HEK293T (cell line): ENCODE data around the gene FAM53B.
"Not testable (repeated sequence)": the region's sequence is repeated elsewhere in the genome, so short reads cannot be mapped to it uniquely, and the experiment has no call there.

Source experiments
- CTCF ChIA-PET: fragments of 350-600 bp; formaldehyde crosslinking; extraction: SDS; loops from one replicate; lab custom pipeline; 2021; ENCODE audit warnings: antibody characterized with exemption, inconsistent platforms; lab: Yijun Ruan, JAX
- POLR2A ChIA-PET: fragments of 350-600 bp; formaldehyde crosslinking; extraction: SDS; loops from one replicate; lab custom pipeline; 2020; ENCODE audit warnings: antibody characterized with exemption, inconsistent platforms; lab: Yijun Ruan, JAX
- DNase-seq: peaks from one replicate; pipeline ENCODE4 v3.0.0; 2012; ENCODE audit warnings: mixed read lengths; ENCODE audit errors: extremely low spot score
- ARNT ChIP-seq: fragments of 450-650 bp; IDR thresholded peaks from 2 replicates; pipeline ENCODE4 v1.6.1; 2017; ENCODE audit warnings: mild to moderate bottlenecking
- BHLHE40 ChIP-seq: fragments of 450-650 bp; IDR thresholded peaks from 2 replicates; pipeline ENCODE4 v1.6.1; 2016; ENCODE audit warnings: mild to moderate bottlenecking, moderate library complexity, borderline replicate concordance
- CTBP1 ChIP-seq: fragments of 450-650 bp; IDR thresholded peaks from 2 replicates; pipeline ENCODE4 v1.6.1; 2016; ENCODE audit warnings: borderline replicate concordance
- ELF4 ChIP-seq: fragments of 450-650 bp; IDR thresholded peaks from 2 replicates; pipeline ENCODE4 v1.6.1; 2017; ENCODE audit warnings: antibody characterized with exemption
- FOXA1 ChIP-seq: fragments of 450-650 bp; IDR thresholded peaks from 2 replicates; pipeline ENCODE4 v1.6.1; 2016; ENCODE audit warnings: mild to moderate bottlenecking
- FOXK2 ChIP-seq: fragments of 450-650 bp; IDR thresholded peaks from 2 replicates; pipeline ENCODE4 v1.6.1; 2016; ENCODE audit warnings: mild to moderate bottlenecking
- FOXM1 ChIP-seq: fragments of 450-650 bp; IDR thresholded peaks from 2 replicates; pipeline ENCODE4 v1.6.1; 2017; ENCODE audit warnings: mild to moderate bottlenecking, borderline replicate concordance
- HDGF ChIP-seq: fragments of 450-650 bp; IDR thresholded peaks from 2 replicates; pipeline ENCODE4 v1.6.1; 2017; ENCODE audit warnings: antibody characterized with exemption, borderline replicate concordance
- L3MBTL2 ChIP-seq: fragments of 450-650 bp; conservative IDR thresholded peaks from 2 replicates; pipeline ENCODE4 v1.6.1; 2016; ENCODE audit warnings: mild to moderate bottlenecking
- LEF1 ChIP-seq: fragments of 450-650 bp; IDR thresholded peaks from 2 replicates; pipeline ENCODE4 v1.6.1; 2017; ENCODE audit warnings: mild to moderate bottlenecking, borderline replicate concordance
- NFRKB ChIP-seq: fragments of 450-650 bp; IDR thresholded peaks from 2 replicates; pipeline ENCODE4 v1.6.1; 2016; ENCODE audit warnings: mild to moderate bottlenecking, moderate library complexity
- PKNOX1 ChIP-seq: fragments of 450-650 bp; IDR thresholded peaks from 2 replicates; pipeline ENCODE4 v1.6.1; 2016
- SP1 ChIP-seq: fragments of 450-650 bp; IDR thresholded peaks from 2 replicates; pipeline ENCODE4 v1.6.1; 2017
- SUZ12 ChIP-seq: fragments of 450-650 bp; IDR thresholded peaks from 2 replicates; pipeline ENCODE4 v1.6.1; 2016; ENCODE audit warnings: mild to moderate bottlenecking
- TARDBP ChIP-seq: fragments of 450-650 bp; IDR thresholded peaks from 2 replicates; pipeline ENCODE4 v1.6.1; 2016
- ZNF384 ChIP-seq: fragments of 450-650 bp; IDR thresholded peaks from 2 replicates; pipeline ENCODE4 v1.6.1; 2016

The FAM53B gene

GRCh38 chr10:124748953-124749645 lies 4.9 kb upstream of the FAM53B start:
- no peak for TF ChIP-seq ARNT
- TF ChIP-seq L3MBTL2 = no peak
- no peak for TF ChIP-seq SP1
- TF ChIP-seq PKNOX1 = no peak
- TF ChIP-seq BHLHE40 = no peak
- no peak for TF ChIP-seq FOXK2
- no peak for TF ChIP-seq ZNF384
- no peak for TF ChIP-seq LEF1
- no peak for TF ChIP-seq FOXA1
- no peak for TF ChIP-seq SUZ12
- POLR2A ChIA-PET = no interaction called here
- no peak for DNase-seq
- CTCF ChIA-PET = no interaction called here

DNA sequence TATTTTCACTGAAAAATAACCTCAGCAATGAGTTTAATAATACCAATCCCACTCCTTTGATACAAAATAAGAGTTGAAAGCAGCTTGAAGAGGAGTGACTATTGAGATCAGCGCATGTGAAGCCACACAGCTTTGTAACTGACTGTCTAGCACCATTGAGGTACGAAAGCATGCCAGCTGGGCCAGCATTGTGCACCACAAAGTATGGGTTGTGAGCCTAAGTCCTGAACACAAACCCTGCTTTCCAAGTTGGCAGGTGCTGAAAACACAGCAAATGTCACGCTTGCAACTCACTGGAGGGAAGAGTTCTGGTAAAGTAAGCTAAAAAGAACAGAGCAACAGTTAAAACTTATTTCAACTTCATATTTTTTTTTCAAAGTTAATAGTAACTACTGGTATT lies 4.0 kb upstream of the FAM53B start:
- ChIA-PET CTCF (no interaction called here), POLR2A (no interaction called here)
- DNase-seq = no peak
- TF ChIP-seq SUZ12 = no peak
- TF ChIP-seq FOXK2 = no peak
- TF ChIP-seq TARDBP = no peak
- TF ChIP-seq L3MBTL2 = no peak
- TF ChIP-seq PKNOX1 = no peak

- no peak for TF ChIP-seq FOXM1
- no peak for TF ChIP-seq SUZ12
- no peak for TF ChIP-seq CTBP1
- no peak for TF ChIP-seq HDGF
- TF ChIP-seq SP1 = no peak
- ChIA-PET CTCF (no interaction called here), POLR2A (interaction anchor here (0.8 kb wide), 1 partner anchor 44 kb away, joined by 3 read pairs; the partner anchor contains the start of gene EEF1AKMT2)
- no peak for DNase-seq
Observed at GRCh38 chr10:124747745-124748144, 3.6 kb upstream of the FAM53B start.

- DNase-seq = no peak
- POLR2A ChIA-PET = interaction anchor here (0.8 kb wide), 1 partner anchor 44 kb away, joined by 3 read pairs; the partner anchor contains the start of gene EEF1AKMT2
- CTCF ChIA-PET = interaction anchor here (1.0 kb wide), 1 partner anchor 70 kb away, joined by 3 read pairs; no protein-coding TSS in a partner anchor
- no peak for TF ChIP-seq BHLHE40
- TF ChIP-seq FOXK2 = no peak
- no peak for TF ChIP-seq SP1
- TF ChIP-seq SUZ12 = no peak
- TF ChIP-seq HDGF = no peak
- TF ChIP-seq NFRKB = no peak
- no peak for TF ChIP-seq ZNF384
- no peak for TF ChIP-seq PKNOX1
- TF ChIP-seq FOXA1 = no peak
- TF ChIP-seq TARDBP = no peak
- no peak for TF ChIP-seq LEF1
- TF ChIP-seq L3MBTL2 = no peak
- no peak for TF ChIP-seq FOXM1
- no peak for TF ChIP-seq ARNT
Observed at GRCh38 chr10:124746992-124747391, 2.8 kb upstream of the FAM53B start.

DNA sequence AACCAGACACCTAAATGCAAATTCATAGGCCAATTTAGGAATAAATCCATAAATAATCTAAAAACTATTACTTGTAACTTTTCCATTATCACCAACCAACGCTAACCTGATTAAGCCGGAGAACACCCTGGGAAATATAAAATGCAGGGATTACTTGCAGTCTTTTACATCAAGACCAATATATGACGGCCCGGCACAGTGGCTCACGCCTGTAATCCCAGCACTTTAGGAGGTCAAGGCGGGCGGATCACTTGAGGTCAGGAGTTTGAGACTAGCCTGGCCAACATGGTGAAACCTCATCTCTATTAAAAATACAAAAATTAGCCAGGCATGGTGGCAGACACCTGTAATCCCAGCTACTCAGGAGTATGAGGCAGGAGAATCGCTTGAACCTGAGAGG lies 2.3 kb upstream of the FAM53B start:
- ChIA-PET CTCF (interaction anchor here (1.0 to 1.9 kb wide), 3 partner anchors 70 to 216 kb away, joined by 3 to 6 read pairs (median 3); no protein-coding TSS in a partner anchor), POLR2A (interaction anchor here (1.5 kb wide), 1 partner anchor 55 kb away, joined by 3 read pairs; the partner anchor contains the start of gene ABRAXAS2)

DNA sequence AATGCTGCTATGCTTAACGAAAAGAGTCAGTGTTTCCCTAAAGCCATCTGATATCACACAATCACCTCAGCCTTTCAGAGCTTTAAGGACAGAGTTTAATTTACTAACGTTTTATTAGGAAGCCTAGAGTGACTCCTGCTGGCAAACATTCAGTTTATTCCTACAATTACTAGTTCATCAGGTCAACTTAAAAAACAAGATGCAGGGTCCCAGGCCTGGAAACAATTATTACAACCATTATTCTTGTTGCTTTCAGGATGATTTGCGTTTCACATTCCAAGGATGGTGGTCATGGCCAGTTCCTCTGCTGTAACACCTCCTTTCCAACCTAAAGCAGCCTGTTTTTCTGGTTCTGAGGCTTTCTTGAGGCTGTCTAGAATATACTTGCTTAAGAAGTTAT lies 1.5 kb upstream of the FAM53B start:
- DNase-seq = no peak
- TF ChIP-seq PKNOX1 (no peak), SUZ12 (no peak), L3MBTL2 (no peak), ZNF384 (no peak), CTBP1 (no peak), FOXM1 (no peak), TARDBP (no peak), ELF4 (no peak), HDGF (no peak), FOXA1 (no peak)
- ChIA-PET POLR2A (interaction anchor here (1.5 kb wide), 1 partner anchor 56 kb away, joined by 3 read pairs; the partner anchor contains the start of gene ABRAXAS2), CTCF (interaction anchor here (0.6 to 1.9 kb wide), 7 partner anchors 9 to 437 kb away, joined by 3 to 6 read pairs (median 5); no protein-coding TSS in a partner anchor)

More for the DNA sequence above, 2.3 kb upstream of the FAM53B start:
- DNase-seq = not testable (repeated sequence)
